Activated CD8-positive, alpha-beta memory T cell treated with anti-CD3 and anti-CD28 coated beads, Interleukin-2, amount 50 U/mL, for 1 hour (primary cell): ENCODE measurements around the gene ARPC1B.
"Not testable (repeated sequence)": the region's sequence is repeated elsewhere in the genome, so short reads cannot be mapped to it uniquely, and the experiment has no call there.

Experiments used
- DNase-seq: peaks from one replicate; pipeline ENCODE4 v3.0.0-alpha.2; 2020; ENCODE audit errors: extremely low read depth

Gene ARPC1B

DNA sequence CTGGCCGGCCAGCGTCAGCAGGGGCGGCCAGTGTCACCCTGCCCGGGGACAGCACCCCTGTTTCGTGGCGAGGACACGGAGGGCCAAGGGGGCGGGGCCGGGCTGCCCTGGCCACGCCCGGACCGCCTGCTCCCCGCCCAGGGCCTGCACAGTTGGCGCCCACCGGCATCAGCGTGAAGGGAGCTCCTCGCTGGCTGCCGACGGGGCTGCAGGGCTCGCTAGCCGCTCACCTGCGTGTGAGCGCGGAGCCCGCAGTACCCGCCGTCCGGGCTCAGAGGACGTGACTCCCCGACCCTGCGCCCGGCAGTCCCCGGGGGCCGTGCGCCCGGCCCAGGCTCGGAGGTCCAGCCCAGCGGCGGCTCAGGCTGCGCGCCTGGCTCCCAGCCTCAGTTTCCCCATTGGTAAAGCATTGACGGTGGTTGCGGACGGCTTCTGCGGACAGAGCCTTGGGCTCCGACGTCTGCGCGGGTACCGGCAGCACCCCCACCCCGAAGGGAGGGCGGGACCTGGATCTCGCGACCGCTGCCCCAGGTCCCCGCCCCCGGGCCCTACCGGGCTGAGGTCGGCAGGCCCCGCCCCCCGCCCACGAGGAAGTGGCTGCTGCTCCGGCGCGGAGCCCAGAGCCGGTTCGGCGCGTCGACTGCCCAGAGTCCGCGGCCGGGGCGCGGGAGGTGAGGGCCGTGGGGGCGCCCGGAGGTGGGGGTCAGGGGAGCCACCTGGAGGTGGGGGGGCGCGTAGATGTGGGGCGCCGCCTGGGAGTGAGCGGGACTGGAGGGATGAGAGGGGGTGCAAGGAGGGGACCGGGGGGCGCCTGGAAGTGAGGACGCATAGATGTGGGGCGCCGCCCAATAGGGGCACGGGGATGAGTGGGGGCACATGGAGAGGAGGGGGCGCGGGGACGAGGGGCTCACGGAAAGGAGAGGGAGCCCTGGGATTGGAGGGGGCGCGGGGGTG is at the start of gene ARPC1B:
TSS of gene ARPC1B (plus strand) at position 620 of the 954 bp plus-strand sequence. CDS start 10,985 bp downstream, outside the sequence.
- DNase-seq: no peak

DNA sequence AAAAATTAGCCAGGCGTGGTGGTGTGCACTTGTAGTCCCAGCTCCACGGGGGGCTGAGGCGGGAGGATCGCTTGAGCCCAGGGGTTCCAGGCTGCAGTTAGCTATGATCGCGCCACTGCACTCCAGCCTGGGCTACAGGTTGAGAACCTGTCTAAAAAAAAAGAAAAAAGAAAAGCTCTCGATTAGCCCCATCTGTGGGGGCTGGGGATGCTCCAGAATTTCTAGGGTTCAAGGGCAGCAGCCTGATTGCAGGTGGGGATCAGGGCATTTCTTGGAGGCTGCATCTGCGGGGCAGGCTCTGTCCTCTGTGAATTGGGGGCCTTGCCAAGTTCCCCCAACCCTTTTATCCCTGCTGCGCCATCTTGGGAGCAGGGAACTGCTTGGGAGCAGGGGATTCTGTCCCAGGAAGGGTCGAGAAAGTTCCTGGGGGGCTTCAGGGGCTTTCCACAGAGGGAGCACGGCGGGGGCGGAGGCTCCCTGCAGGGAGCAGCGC is 49.5 kb upstream of the ARPC1B start:
- no peak for DNase-seq

- DNase-seq: peak; percentile 73
These were observed 48.7 kb upstream of the ARPC1B start, which contains the start of gene ARPC1A for GRCh38 chr7:99325592-99326407. TSS of gene ARPC1A (plus strand) at chr7:99325898. CDS start at chr7:99333354, 7,456 bp downstream.

- no peak for DNase-seq
These were observed 48.1 kb upstream of the ARPC1B start for GRCh38 chr7:99326408-99326782.

- not testable (repeated sequence) for DNase-seq
These were observed 44.1 kb upstream of the ARPC1B start for GRCh38 chr7:99330314-99330961.

- DNase-seq: no peak
These were observed 43.5 kb upstream of the ARPC1B start for GRCh38 chr7:99331002-99331401.

GRCh38 chr7:99339595-99339994 is 34.9 kb upstream of the ARPC1B start:
- DNase-seq: no peak

DNA sequence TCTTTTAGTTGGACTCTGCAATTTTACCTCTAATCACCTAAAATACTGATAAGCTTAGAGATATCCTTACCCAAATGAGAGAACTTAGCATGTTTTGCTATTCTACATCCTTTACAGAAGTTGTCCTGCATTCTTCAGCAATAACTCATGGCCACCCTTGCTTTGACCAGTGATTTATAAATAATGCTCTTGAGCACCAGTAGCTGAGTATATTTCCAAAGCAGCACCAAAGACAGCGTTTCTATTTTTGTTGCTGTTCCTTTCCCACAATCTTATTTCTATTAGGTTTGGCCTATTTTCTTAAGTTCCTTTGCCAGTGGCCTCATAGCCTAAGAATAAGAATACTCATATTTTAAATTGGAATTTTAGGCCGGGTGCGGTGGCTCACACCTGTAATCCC is 33.9 kb upstream of the ARPC1B start:
- no peak for DNase-seq

DNA sequence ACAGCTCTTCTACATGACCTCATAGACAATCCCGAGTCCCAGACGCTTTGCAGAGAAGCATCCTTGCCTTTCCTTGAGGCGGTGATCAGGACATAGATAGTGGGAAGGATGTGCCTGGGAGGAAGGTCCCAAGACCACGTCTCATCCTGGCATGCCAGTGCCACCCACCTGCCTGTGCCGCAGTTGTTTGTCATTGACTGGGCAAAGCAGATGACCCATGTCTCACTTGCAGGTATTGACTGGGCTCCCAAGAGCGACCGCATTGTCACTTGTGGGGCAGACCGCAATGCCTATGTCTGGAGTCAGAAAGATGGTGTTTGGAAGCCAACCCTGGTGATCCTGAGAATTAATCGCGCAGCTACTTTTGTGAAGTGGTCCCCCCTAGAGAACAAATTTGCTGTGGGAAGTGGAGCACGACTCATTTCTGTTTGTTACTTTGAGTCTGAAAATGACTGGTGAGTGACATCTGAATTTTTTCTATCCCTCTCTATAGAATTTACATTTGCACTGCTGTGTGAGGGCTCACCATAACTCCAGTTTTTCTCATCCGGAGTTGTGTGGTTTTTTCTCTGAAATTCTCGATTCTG is 30.4 kb upstream of the ARPC1B start:
- no peak for DNase-seq

DNA sequence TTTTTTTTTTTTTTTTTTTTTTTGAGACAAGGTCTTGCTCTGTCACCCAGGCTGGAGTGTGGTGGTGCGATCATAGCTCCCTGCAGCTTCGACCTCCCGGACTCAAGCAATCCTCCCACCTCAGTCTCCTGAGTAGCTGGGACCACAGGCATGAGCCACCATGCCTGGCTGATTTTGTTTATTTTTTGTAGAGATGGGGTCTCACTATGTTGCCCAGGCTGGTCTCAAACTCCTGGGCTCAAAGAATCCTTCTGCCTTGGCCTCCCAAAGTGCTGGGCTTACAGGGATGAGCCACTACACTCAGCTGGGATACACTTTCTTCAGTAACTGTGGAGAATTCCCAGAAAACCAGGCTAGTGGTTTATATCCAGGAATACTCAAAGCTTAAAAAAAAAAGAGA is 23.9 kb upstream of the ARPC1B start:
- DNase-seq: not testable (repeated sequence)

DNA sequence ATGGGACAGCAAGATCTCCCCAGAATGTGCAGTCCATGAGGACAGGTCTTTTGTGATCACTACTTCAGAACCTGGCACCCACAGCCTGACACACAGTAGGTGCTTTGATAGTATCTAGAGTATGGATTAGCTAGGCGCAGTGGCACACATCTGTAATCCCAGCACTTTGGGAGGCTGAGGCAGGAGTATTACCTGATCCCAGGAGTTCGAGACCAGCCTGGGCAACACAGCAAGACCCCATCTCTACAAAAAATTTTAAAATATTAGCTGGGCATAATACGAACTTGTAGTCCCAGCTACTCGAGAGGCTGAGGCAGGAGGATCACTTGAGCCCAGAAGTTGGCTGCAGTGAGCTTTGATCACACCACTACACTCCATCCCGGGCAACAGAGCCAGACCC is 22.3 kb upstream of the ARPC1B start:
- no peak for DNase-seq

DNA sequence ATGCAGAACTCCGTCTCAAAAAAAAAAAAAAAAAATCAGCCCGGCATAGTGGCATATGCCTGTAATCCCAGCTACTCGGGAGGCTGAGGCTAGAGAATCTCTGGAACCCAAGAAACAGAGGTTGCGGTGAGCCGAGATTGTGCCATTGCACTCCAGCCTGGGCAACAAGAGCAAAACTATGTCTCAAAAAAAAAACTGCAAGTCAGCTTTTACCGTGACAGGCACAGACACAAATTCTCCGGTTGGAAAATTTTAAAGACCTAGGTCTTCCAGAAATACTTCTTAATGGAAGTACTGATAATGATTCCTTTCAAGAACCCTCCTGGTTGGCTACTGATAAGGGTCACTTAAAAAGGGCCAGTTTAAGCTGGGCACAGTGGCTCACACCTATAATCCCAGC is 19.4 kb upstream of the ARPC1B start:
- no peak for DNase-seq

GRCh38 chr7:99357701-99358490 is 16.6 kb upstream of the ARPC1B start:
- DNase-seq: no peak

DNA sequence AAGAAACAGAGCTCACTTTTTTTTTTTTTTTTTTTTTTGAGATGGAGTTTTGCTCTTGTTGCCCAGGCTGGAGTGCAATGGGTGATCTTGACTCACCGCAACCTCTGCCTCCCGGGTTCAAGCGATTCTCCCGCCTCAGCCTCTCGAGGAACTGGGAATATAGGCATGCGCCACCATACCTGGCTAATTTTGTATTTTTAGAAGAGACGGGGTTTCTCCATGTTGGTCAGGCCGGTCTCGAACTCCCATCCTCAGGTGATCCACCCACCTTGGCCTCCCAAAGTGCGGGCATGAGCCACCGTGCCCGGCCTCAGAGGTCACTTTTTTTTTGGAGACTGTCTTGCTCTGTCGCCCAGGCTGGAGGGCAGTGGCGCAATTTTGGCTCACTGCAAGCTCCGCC is 16.0 kb upstream of the ARPC1B start:
- DNase-seq: not testable (repeated sequence)

DNA sequence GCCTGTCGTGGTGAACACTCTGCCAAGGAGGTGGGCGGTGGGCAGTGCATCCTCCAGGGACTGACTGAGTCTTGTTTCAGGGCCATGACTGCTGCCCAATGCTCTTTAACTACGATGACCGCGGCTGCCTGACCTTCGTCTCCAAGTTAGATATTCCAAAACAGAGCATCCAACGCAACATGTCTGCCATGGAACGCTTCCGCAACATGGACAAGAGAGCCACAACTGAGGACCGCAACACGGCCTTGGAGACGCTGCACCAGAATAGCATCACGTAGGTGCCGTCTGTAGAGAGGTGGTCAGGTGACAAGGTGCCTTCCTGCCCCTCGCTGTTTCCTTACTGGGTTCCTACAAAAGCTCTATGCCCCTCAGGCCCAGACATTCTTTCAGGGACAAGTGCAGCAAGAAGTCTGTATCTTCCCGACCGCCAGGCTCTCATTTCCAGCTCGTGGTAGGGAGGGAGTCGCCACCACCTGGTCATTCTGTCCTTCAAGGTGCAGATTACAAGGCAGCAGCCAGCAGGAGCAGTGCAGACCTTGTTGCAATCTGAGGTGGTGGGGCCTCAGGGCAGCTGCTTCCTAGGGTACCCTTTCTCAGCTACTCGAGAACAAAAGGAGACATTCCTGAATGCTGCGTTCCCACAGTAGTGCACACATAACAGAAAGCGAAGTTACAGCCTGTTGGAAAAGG is 14.9 kb upstream of the ARPC1B start:
- DNase-seq: no peak

GRCh38 chr7:99362801-99363200 is 11.7 kb upstream of the ARPC1B start:
- DNase-seq: no peak

- DNase-seq: no peak
These were observed 11.2 kb upstream of the ARPC1B start for GRCh38 chr7:99363286-99363685.

DNA sequence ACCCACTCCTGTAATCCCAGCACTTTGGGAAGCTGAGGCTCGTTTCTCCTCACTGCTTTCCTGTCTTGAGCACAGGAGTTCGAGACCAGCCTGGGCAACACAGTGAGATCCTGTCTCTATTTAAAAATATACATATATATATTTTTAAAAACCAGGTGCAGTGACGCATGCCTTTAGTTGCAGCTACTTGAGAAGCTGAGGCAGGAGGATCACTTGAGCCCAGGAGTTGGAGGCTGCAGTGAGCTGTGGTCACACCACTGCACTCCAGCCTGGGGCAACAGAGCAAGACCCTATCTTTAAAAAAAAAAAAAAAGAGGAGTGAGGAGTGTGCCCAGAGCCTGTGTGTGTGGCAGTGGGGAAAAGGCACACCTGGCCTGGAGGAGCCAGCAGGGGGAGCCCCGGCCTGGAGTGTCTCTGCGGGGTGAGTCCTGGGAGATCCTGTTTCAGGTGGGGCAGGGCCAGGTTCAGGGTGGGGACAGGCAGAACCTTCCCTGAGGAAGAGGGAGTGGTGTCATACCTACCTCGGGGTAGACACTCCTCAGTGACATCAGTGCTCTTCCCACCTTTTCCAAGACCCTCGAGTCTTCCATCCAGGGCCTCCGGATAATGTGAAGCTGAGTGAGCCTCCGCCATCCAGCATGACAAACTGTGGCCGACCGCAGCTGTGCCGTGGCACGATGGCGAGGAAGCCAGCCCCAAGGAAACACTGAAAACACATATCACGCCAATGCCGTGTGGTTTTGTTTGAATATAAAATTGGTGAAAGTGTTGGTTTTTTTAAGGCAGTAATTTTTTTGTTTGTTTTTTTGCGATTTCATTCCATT is 9.0 kb upstream of the ARPC1B start:
- DNase-seq: no peak

GRCh38 chr7:99366646-99367045 is 7.9 kb upstream of the ARPC1B start:
- DNase-seq: no peak
